ENCODE results near the gene FAM168A.

GRCh38 chr11:73386016-73386415 is 211.9 kb downstream of the FAM168A start:
- TF ChIP-seq CTCF (IDR thresholded peaks at IDR 0.05; ENCODE audit: poor library complexity) (no peak), EZH2 (IDR thresholded peaks at IDR 0.05; ENCODE audit: borderline replicate concordance) (no peak)
